BE2C (cell line): ENCODE results near the gene SIL1.

Source experiments
- DNase-seq: peaks from one replicate; pipeline ENCODE4 v3.0.0-alpha.2; 2020
- H3K27me3 ChIP-seq: fragments of 250-450 bp; sonication (Bioruptor Pico); 2 replicates; pipeline ENCODE4 v1.5.1; 2020; ENCODE audit warnings: mild to moderate bottlenecking
- H3K36me3 ChIP-seq: fragments of 250-450 bp; sonication (Bioruptor Pico); 2 replicates; pipeline ENCODE4 v1.5.1; 2020; ENCODE audit warnings: mild to moderate bottlenecking
- H3K4me1 ChIP-seq: fragments of 250-450 bp; sonication (Bioruptor Pico); 2 replicates; pipeline ENCODE4 v1.5.1; 2020
- H3K4me3 ChIP-seq: 2 replicates; pipeline ENCODE4 v1.5.1; 2011; ENCODE audit warnings: low read depth, low read length
- H3K9me3 ChIP-seq: fragments of 250-450 bp; sonication (Bioruptor Pico); 2 replicates; pipeline ENCODE4 v1.5.1; 2020
- TF ChIP-seq, protein P1 (sequence below): IDR thresholded peaks from 2 replicates; pipeline ENCODE4 v1.5.1; 2012; ENCODE audit warnings: mild to moderate bottlenecking, low read depth, low read length

The SIL1 gene

DNA sequence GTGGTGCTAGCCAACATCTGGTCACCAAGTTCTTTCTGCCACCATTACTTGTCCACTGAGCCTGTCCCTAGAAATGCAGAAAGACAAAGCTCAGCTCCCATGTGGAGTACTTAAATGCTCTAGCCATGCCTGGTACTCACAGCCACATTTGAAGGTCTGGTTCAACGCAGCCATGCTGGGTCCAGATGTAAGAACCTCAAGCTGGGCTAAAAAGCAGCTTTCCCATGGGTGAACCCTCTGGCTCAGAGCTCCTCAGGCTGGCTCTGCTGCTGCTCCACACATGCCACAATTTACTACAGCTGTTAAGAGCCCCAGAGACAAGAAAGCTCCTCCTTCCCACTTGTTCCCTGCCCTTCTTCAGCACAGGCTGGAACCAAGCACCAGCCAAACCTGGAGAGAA, 225.9 kb downstream of the SIL1 start:
- no peaks in the 10 kb centered on the region for H3K36me3 ChIP-seq
- no peak for DNase-seq

DNA sequence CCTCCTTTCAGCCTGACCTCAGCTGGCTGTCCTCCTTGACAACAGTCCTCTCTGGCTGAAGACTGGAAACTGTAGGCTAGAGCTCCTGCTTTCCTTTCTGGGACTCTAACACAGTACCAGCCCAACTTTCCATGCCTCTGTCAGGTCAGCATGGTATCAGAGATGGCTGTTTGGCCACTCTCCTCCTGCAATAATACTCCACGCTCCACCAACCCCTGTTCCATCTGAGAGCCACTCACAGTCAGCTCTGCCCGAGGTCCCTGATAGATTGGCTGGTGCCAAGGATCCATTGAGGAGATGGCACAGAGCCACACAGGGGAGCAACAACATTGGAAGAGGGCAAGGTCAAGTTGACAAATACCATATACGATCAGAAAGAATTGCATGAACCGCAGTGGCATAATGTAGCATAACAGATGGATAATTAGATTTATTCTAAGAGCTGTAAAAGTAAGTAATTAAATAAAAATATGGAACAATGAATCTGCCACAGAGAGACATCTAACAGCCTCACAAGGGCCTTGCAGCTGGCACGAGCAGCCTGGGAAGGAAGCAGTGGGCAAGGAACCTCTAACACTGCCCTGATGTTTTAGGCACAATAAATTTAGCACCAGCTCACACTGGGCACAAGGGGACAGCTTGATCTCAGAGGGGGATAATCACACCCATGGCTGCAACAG, 228.7 kb downstream of the SIL1 start:
- Histone ChIP-seq H3K36me3 (no peaks in the 10 kb centered on the region), H3K4me1 (peaks cover 40% of the 10 kb centered on the region), H3K4me3 (no peak overlapping the region), H3K9me3 (no peaks in the 10 kb centered on the region), H3K27me3 (no peaks in the 10 kb centered on the region)
- DNase-seq: peak; percentile 75
- TF ChIP-seq, protein P1, sequence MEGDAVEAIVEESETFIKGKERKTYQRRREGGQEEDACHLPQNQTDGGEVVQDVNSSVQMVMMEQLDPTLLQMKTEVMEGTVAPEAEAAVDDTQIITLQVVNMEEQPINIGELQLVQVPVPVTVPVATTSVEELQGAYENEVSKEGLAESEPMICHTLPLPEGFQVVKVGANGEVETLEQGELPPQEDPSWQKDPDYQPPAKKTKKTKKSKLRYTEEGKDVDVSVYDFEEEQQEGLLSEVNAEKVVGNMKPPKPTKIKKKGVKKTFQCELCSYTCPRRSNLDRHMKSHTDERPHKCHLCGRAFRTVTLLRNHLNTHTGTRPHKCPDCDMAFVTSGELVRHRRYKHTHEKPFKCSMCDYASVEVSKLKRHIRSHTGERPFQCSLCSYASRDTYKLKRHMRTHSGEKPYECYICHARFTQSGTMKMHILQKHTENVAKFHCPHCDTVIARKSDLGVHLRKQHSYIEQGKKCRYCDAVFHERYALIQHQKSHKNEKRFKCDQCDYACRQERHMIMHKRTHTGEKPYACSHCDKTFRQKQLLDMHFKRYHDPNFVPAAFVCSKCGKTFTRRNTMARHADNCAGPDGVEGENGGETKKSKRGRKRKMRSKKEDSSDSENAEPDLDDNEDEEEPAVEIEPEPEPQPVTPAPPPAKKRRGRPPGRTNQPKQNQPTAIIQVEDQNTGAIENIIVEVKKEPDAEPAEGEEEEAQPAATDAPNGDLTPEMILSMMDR: no peak

More for the DNA sequence above, 225.9 kb downstream of the SIL1 start:
- TF ChIP-seq, protein P1: no peak
- peaks cover 45% of the 10 kb centered on the region for H3K4me1 ChIP-seq
- H3K4me3 ChIP-seq: no peak overlapping the region
- no peaks in the 10 kb centered on the region for H3K9me3 ChIP-seq
- no peaks in the 10 kb centered on the region for H3K27me3 ChIP-seq

DNA sequence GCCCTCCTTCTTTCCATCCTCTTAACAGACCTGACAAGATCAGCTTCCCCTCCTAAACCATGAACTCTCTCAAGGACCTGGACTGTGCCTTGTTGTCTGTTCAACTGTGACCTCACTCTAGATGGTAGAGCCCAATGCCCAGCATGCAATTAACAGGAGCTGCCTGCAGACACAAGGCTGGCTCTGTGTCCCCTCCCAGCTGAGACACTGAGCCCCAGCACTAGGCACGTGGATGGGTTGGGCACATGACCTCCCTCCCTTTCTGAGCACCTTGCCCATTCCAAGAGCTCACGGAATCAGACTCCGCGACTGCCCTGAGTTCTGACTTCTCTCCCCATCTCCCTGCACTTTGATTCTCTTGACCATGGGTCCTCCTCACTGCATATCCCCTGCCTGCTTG, 229.6 kb downstream of the SIL1 start:
- Histone ChIP-seq H3K9me3 (no peaks in the 10 kb centered on the region), H3K36me3 (no peaks in the 10 kb centered on the region), H3K4me1 (peaks cover 41% of the 10 kb centered on the region), H3K4me3 (no peak overlapping the region), H3K27me3 (no peaks in the 10 kb centered on the region)
- DNase-seq: no peak
- TF ChIP-seq, protein P1: no peak

DNA sequence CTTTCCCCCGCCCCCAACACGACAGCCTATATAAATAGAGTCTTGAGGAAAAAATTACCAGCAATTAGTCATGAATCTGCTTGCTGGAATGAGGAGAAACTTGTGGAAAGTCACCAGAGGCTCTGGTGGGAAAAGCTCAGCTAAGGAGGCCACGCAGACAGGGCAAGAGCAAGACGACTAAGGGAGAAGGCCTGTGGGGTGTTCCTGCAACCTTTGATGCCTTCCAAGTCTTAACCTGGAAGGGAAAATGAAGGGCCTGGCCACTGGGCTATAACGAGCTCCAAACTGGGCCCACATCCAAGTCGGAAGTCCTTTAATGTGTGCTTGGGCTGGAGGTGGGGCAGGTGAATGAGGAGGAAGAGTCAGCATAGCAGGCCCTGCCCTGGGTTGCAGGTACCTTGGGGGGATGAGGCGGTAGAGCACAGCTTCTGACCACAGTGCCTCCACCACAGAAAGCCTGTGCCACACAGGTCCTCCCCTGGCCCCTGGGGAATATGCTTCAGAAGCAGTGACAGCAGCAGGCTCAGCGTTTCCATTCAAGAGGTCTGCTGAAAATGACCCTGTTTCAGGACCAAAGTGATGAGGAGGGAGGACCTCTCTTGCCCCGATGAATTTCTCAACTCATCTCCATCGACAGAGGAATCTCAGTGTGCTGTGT, 230.2 kb downstream of the SIL1 start:
- Histone ChIP-seq H3K27me3 (no peaks in the 10 kb centered on the region), H3K4me3 (no peak overlapping the region), H3K36me3 (no peaks in the 10 kb centered on the region), H3K4me1 (peaks cover 43% of the 10 kb centered on the region), H3K9me3 (no peaks in the 10 kb centered on the region)
- peak; percentile 59 for DNase-seq
- TF ChIP-seq, protein P1: no peak

DNA sequence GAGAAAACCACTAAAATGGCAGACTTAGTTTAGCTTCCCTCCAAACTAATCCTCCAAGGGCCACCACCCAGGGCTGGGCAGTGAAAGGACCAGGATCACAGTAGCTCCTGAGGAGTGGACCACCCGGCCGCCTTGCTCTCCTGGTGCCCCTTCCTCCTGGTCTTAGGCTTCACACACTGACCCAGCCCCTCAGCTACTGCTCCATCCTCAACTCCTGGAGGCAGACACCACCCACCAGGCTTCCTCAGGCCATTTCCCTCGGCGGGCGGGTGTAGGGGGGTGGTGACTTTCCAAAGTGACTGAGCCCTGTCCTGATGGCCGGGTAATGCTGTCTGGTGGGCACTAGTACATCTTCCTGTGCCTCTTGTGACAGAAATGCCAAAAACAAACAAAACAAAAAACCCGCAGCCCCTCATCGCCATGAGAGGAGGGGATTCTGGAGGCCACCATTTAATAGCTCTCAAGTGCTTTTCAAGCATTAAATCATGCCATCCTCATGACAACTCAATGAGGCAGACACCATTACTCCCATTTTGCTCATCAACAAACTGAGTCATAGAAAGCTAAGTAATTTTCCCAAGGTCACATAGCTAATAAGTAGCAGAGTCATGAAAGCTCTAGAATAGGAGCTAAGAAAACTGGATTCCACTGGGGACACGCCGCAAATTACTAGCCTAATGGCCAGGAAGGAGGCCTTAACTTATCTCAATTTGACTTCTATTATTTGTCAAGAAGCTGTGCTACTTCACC, 231.8 kb downstream of the SIL1 start:
- H3K9me3 ChIP-seq: no peaks in the 10 kb centered on the region
- H3K4me3 ChIP-seq: no peak overlapping the region
- DNase-seq: no peak
- H3K36me3 ChIP-seq: no peaks in the 10 kb centered on the region
- TF ChIP-seq, protein P1: no peak
- no peaks in the 10 kb centered on the region for H3K27me3 ChIP-seq
- H3K4me1 ChIP-seq: peaks cover 49% of the 10 kb centered on the region
